ENCODE measurements around the gene CCHCR1. TPM values are rescaled to one million over a fixed set of nuclear protein-coding genes. Genes with fewer than 3 reads are reported as not detected.

CCHCR1 gene
- total RNA-seq, 1 experiment from 2014 or later, result 31.3 TPM

DNA sequence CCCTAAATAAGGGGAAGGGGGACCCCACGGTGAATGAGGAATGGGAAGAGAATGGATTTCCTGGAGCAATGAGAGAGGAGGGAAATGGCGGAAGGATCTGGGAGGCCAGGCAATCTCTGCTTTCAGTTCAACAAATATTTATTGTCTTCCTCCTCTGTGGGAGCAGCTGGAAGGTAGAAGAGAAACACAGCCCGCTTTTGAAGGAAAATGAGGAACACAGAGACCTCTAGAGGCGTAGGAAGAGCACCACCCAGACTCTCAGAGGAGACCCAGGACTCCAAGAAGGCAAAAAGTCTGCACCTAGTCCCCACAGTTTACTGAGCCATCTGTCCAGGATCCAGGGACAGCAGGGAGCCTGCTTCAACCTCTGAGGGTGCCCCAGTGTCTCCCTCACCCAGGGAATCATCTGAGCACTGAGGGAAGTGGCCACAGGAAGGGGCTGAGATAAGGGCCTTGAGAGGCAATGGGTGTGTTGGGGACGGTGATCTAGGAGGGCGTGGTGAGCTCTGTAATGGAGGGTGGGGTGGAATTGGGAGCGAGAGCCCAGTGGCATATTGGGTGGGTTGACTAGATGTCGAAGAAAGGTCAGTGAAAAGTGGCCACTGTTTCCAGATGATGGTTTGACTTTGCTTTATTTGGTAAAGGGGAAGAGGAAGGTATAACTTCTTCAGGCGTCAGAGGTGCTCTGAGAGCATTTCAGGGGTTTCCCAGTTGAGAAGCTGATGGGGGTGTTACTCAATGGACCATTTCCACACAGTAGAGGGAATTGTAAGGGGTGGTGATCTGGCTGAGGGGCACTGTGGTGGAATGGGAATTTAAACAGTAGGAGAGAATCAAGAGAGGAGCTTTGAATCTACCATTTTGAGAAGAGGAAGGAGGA lies 42.4 kb downstream of the CCHCR1 start:
- H3K9ac ChIP-seq (ENCODE audit: low read length), result peak overlapping the region; percentile 68
- peak overlapping the region; percentile 84 for H3K4me2 ChIP-seq (ENCODE audit: low read length)
- no peaks in the 10 kb centered on the region for H3F3A ChIP-seq (ENCODE audit: low read length, unreplicated experiment)
- intact Hi-C loops (cut with micrococcal nuclease), result loop anchor here (1.0 kb wide), 1 partner anchor 21 kb away; no protein-coding TSS in a partner anchor
- TF ChIP-seq EZH2phosphoT487 (IDR thresholded peaks at IDR 0.05; ENCODE audit: borderline replicate concordance, low read length), result no peak
- peak; percentile 64 for TF ChIP-seq CTCF (conservative IDR thresholded peaks at IDR 0.05; ENCODE audit: low read depth, low read length)
- TF ChIP-seq EZH2 (IDR thresholded peaks at IDR 0.05; ENCODE audit: low read length, unreplicated experiment), result no peak
- H3K27ac ChIP-seq (ENCODE audit: low read length), result peak overlapping the region; percentile 90
- H2AFZ ChIP-seq (ENCODE audit: low read length), result peak overlapping the region; percentile 37
- CTCF ChIA-PET, result interaction anchor here (1.0 to 1.2 kb wide), 2 partner anchors 28 to 201 kb away, joined by 5 to 20 read pairs; partner anchors contain the start of gene VARS2
- H3K27me3 ChIP-seq (ENCODE audit: low read length), result no peaks in the 10 kb centered on the region
- POLR2A ChIA-PET (ENCODE audit: unreplicated experiment), result interaction anchor here (0.6 kb wide), 1 partner anchor 28 kb away, joined by 4 read pairs; no protein-coding TSS in a partner anchor
- H3K4me1 ChIP-seq (ENCODE audit: insufficient read depth, low read length), result peaks cover 36% of the 10 kb centered on the region
- H3K79me2 ChIP-seq (ENCODE audit: low read length), result peaks cover 26% of the 10 kb centered on the region
- TSS peak; percentile 74 for BruUV-seq (replicated peaks)
- H3K9me3 ChIP-seq (ENCODE audit: low read length), result no peaks in the 10 kb centered on the region
- no peaks in the 10 kb centered on the region for H3K36me3 ChIP-seq (ENCODE audit: low read depth, low read length)
- no peaks in the 10 kb centered on the region for H3K9me2 ChIP-seq (replicated peaks; ENCODE audit: low read length)
- peak overlapping the region; percentile 62 for H3K4me3 ChIP-seq (ENCODE audit: low read length)
- DNase-seq, result peak; percentile 72
- no peaks in the 10 kb centered on the region for H4K20me1 ChIP-seq (ENCODE audit: low read length)
- ATAC-seq, result peak; percentile 67

GRCh38 chr6:31114541-31114878 lies 43.1 kb downstream of the CCHCR1 start, which contains the start of gene PSORS1C1:
TSS of gene PSORS1C1 (plus strand) at chr6:31114800. CDS start at chr6:31129633, 14,833 bp downstream.
- CTCF ChIA-PET, result interaction anchor here (0.6 to 1.4 kb wide), 4 partner anchors 12 to 200 kb away, joined by 5 to 20 read pairs (median 5); partner anchors contain the start of gene VARS2
- no peaks in the 10 kb centered on the region for H3F3A ChIP-seq (ENCODE audit: low read length, unreplicated experiment)
- DNase-seq, result peak; percentile 97
- TF ChIP-seq EZH2phosphoT487 (IDR thresholded peaks at IDR 0.05; ENCODE audit: borderline replicate concordance, low read length) (no peak), EZH2 (IDR thresholded peaks at IDR 0.05; ENCODE audit: low read length, unreplicated experiment) (no peak), CTCF (conservative IDR thresholded peaks at IDR 0.05; ENCODE audit: low read depth, low read length) (no peak)
- peak within 1 kb of the TSS; percentile 68 for H3K9ac ChIP-seq (ENCODE audit: low read length)
- H3K4me2 ChIP-seq (ENCODE audit: low read length), result peak within 1 kb of the TSS; percentile 84
- peak within 1 kb of the TSS; percentile 90 for H3K27ac ChIP-seq (ENCODE audit: low read length)
- H2AFZ ChIP-seq (ENCODE audit: low read length), result peak within 1 kb of the TSS; percentile 37
- H4K20me1 ChIP-seq (ENCODE audit: low read length), result no peaks in the 10 kb centered on the region
- peaks cover 36% of the 10 kb centered on the region for H3K4me1 ChIP-seq (ENCODE audit: insufficient read depth, low read length)
- no peaks in the 10 kb centered on the region for H3K9me3 ChIP-seq (ENCODE audit: low read length)
- peak within 1 kb of the TSS; percentile 62 for H3K4me3 ChIP-seq (ENCODE audit: low read length)
- intact Hi-C loops (cut with micrococcal nuclease), result no loop called here
- ATAC-seq, result peak; percentile 98
- BruUV-seq (replicated peaks), result TSS peak; percentile 62
- peaks cover 26% of the 10 kb centered on the region for H3K79me2 ChIP-seq (ENCODE audit: low read length)
- POLR2A ChIA-PET (ENCODE audit: unreplicated experiment), result interaction anchor here (0.6 kb wide), 1 partner anchor 246 kb away, joined by 3 read pairs; no protein-coding TSS in a partner anchor
- no peaks in the 10 kb centered on the region for H3K27me3 ChIP-seq (ENCODE audit: low read length)
- no peaks in the 10 kb centered on the region for H3K36me3 ChIP-seq (ENCODE audit: low read depth, low read length)
- no peaks in the 10 kb centered on the region for H3K9me2 ChIP-seq (replicated peaks; ENCODE audit: low read length)
